ENCODE results near the gene JUN. TPM values are rescaled to one million over a fixed set of nuclear protein-coding genes. Genes with fewer than 3 reads are reported as not detected.

The JUN gene
- total RNA-seq, 1 experiment from 2014 or later: 14.2 TPM

GRCh38 chr1:58803858-58804257, 20.0 kb upstream of the JUN start:
- no peak overlapping the region for H3K27ac ChIP-seq (ENCODE audit: insufficient read length, low read depth, low read length)
- no peaks in the 10 kb centered on the region for H3K9me3 ChIP-seq (ENCODE audit: control insufficient read depth, low read depth, low read length)
- no peak for DNase-seq
- no peak overlapping the region for H2AK5ac ChIP-seq (ENCODE audit: insufficient read length, low read length)
- H4K20me1 ChIP-seq (ENCODE audit: control insufficient read depth, insufficient read depth, insufficient read length): no peaks in the 10 kb centered on the region
- no peaks in the 10 kb centered on the region for H3K79me2 ChIP-seq (ENCODE audit: insufficient read depth, low read length)
- Mint-ChIP-seq H3K4me1 (peaks cover 12% of the 10 kb centered on the region in 2 experiments), H3K4me3 (no peak overlapping the region), H3K27me3 (ENCODE audit: low read depth) (peaks cover 1% of the 10 kb centered on the region; the same call in 1 of the 2 replicates), H3K36me3 (ENCODE audit: insufficient read depth in 1 of 3, low read depth in 3 of 3) (no peaks in the 10 kb centered on the region), H3K27ac (no peak overlapping the region), H3K9me3 (no peaks in the 10 kb centered on the region)
- H2BK12ac ChIP-seq (ENCODE audit: insufficient read length, low read depth, low read length): no peak overlapping the region
- no peaks in the 10 kb centered on the region for H3K27me3 ChIP-seq (ENCODE audit: insufficient read depth, low read length)
- H4K8ac ChIP-seq (replicated peaks; ENCODE audit: insufficient read length, low read depth, low read length): no peak overlapping the region
- no peak overlapping the region for H3T11ph ChIP-seq (ENCODE audit: low read length)
- no peak overlapping the region for H3K4me2 ChIP-seq (ENCODE audit: insufficient read depth, insufficient read length, low read length)
- no peak overlapping the region for H2BK15ac ChIP-seq (ENCODE audit: low read depth, low read length)
- TF ChIP-seq CTCF (conservative IDR thresholded peaks at IDR 0.05): no peak
- no peak overlapping the region for H2BK120ac ChIP-seq (ENCODE audit: low read depth, low read length, poor library complexity, severe bottlenecking)
- no CpG with 5 or more reads among the region's 2 CpGs for WGBS (ENCODE audit: extremely low coverage, insufficient read length, low lambda C conversion rate)
- no peak overlapping the region for H3K4ac ChIP-seq (ENCODE audit: low read depth, low read length)
- H3K14ac ChIP-seq (ENCODE audit: insufficient read depth, low read length): no peak overlapping the region
- H2BK20ac ChIP-seq (ENCODE audit: low read depth, low read length, poor library complexity, severe bottlenecking): no peak overlapping the region
- H3K9ac ChIP-seq (ENCODE audit: extremely low read depth, insufficient read length, low read length): no peak overlapping the region
- H3K18ac ChIP-seq (ENCODE audit: insufficient read length, low read depth, low read length): no peak overlapping the region
- no peak overlapping the region for H3K56ac ChIP-seq (ENCODE audit: insufficient read length, low read depth, low read length)
- no peak overlapping the region for H4K91ac ChIP-seq (ENCODE audit: insufficient read length, low read depth, low read length)
- no peaks in the 10 kb centered on the region for H3K23me2 ChIP-seq (ENCODE audit: insufficient read length, low read depth, low read length, poor library complexity, severe bottlenecking)
- H2AFZ ChIP-seq (ENCODE audit: low read length): no peak overlapping the region
- no peaks in the 10 kb centered on the region for H3K79me1 ChIP-seq (ENCODE audit: insufficient read depth, low read depth, low read length, poor library complexity, severe bottlenecking)
- H3K23ac ChIP-seq (ENCODE audit: insufficient read length, low read depth, low read length): no peak overlapping the region
- H2BK5ac ChIP-seq (ENCODE audit: insufficient read length, low read length): no peak overlapping the region
- H3K4me1 ChIP-seq (ENCODE audit: insufficient read depth, low read length): no peaks in the 10 kb centered on the region; the same call in 1 of the 2 replicates
- no peak overlapping the region for H4K5ac ChIP-seq (ENCODE audit: insufficient read length, low read depth, low read length)

Data from H9 (cell line).